ENCODE data around the gene AFM.

AFM gene

GRCh38 chr4:73470728-73471127, 10.8 kb upstream of the AFM start:
- Histone ChIP-seq H3K36me3 (ENCODE audit: insufficient read depth, low read length) (no peaks in the 10 kb centered on the region), H3K9me3 (ENCODE audit: insufficient read depth, low read depth, low read length) (no peaks in the 10 kb centered on the region; the same call in 1 of the 2 replicates), H2AFZ (ENCODE audit: low read length) (no peak overlapping the region), H3K27me3 (ENCODE audit: insufficient read depth, low read length, poor library complexity, severe bottlenecking) (no peaks in the 10 kb centered on the region), H3K79me2 (ENCODE audit: insufficient read depth, low read length) (no peaks in the 10 kb centered on the region), H3K4me1 (ENCODE audit: insufficient read depth, low read length, poor library complexity, severe bottlenecking) (no peaks in the 10 kb centered on the region), H4K20me1 (ENCODE audit: insufficient read depth, low read length, poor library complexity, severe bottlenecking) (no peaks in the 10 kb centered on the region), H3K9ac (ENCODE audit: low read depth, low read length, poor library complexity, severe bottlenecking) (no peak overlapping the region), H3K4me2 (ENCODE audit: low read depth, low read length, poor library complexity, severe bottlenecking) (no peak overlapping the region), H3F3A (ENCODE audit: low read depth) (no peaks in the 10 kb centered on the region), H3K9me2 (replicated peaks; ENCODE audit: low read depth, low read length) (no peaks in the 10 kb centered on the region), H3K4me3 (ENCODE audit: low read length, poor library complexity, severe bottlenecking) (no peak overlapping the region)
- no peak for TF ChIP-seq EZH2phosphoT487 (IDR thresholded peaks at IDR 0.05; ENCODE audit: borderline replicate concordance)
- no peak for TF ChIP-seq CTCF (conservative IDR thresholded peaks at IDR 0.05; ENCODE audit: low read length)

DNA sequence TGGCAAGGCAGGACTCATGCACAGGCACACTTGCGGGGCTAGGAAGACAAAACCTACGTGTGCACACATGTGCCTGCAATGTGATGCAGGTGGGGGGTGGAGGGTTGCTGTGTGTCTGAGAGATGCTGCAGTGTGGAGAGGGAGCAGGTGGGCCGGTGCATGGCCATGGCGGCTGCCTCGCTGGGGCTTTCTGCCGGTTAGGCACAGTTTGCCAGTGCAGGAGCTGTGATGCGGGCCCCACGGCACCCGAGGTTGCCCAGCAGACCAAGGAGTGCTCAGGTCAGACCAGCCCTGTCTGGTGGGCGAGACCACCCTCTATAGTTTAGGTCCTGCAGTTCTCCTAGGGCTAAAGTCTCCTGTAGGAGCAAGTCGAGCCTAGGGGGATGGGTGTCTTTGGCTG, 4.4 kb upstream of the AFM start:
- Histone ChIP-seq H3K79me2 (ENCODE audit: insufficient read depth, low read length) (no peaks in the 10 kb centered on the region), H3F3A (ENCODE audit: low read depth) (no peaks in the 10 kb centered on the region), H3K27me3 (ENCODE audit: insufficient read depth, low read length, poor library complexity, severe bottlenecking) (no peaks in the 10 kb centered on the region), H3K4me3 (ENCODE audit: low read length, poor library complexity, severe bottlenecking) (no peak overlapping the region), H2AFZ (ENCODE audit: low read length) (no peak overlapping the region), H3K9me3 (ENCODE audit: insufficient read depth, low read depth, low read length) (no peaks in the 10 kb centered on the region; the same call in 1 of the 2 replicates), H3K4me2 (ENCODE audit: low read depth, low read length, poor library complexity, severe bottlenecking) (no peak overlapping the region), H3K36me3 (ENCODE audit: insufficient read depth, low read length) (no peaks in the 10 kb centered on the region), H3K9ac (ENCODE audit: low read depth, low read length, poor library complexity, severe bottlenecking) (no peak overlapping the region), H3K9me2 (replicated peaks; ENCODE audit: low read depth, low read length) (no peaks in the 10 kb centered on the region), H3K4me1 (ENCODE audit: insufficient read depth, low read length, poor library complexity, severe bottlenecking) (no peaks in the 10 kb centered on the region), H4K20me1 (ENCODE audit: insufficient read depth, low read length, poor library complexity, severe bottlenecking) (no peaks in the 10 kb centered on the region)
- TF ChIP-seq EZH2phosphoT487 (IDR thresholded peaks at IDR 0.05; ENCODE audit: borderline replicate concordance) (no peak), CTCF (conservative IDR thresholded peaks at IDR 0.05; ENCODE audit: low read length) (no peak)

DNA sequence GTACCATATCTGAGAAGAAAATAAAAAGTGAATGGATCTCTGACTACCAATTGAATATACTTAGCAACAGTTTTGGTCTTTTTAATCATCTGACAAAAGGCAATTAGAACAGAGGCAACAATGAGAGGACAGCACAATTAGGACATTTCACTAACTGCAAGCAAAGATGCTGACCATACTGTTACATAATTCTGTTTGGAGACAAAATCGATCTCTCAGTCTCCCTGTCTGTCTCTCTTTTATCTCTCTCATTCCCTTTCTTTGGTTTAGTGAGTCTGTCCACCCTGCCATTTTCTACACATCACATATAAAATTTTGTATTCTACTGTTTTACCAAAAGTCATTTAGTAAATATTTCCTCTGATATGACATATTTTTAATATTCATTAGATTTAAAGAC, 2.2 kb upstream of the AFM start:
- H3K4me2 ChIP-seq (ENCODE audit: low read depth, low read length, poor library complexity, severe bottlenecking), result no peak overlapping the region
- no peaks in the 10 kb centered on the region for H4K20me1 ChIP-seq (ENCODE audit: insufficient read depth, low read length, poor library complexity, severe bottlenecking)
- no peaks in the 10 kb centered on the region for H3K27me3 ChIP-seq (ENCODE audit: insufficient read depth, low read length, poor library complexity, severe bottlenecking)
- H3K9me3 ChIP-seq (ENCODE audit: insufficient read depth, low read depth, low read length), result no peaks in the 10 kb centered on the region; the same call in 1 of the 2 replicates
- H3K4me1 ChIP-seq (ENCODE audit: insufficient read depth, low read length, poor library complexity, severe bottlenecking), result peaks cover 2% of the 10 kb centered on the region
- no peak overlapping the region for H3K4me3 ChIP-seq (ENCODE audit: low read length, poor library complexity, severe bottlenecking)
- H3K9me2 ChIP-seq (replicated peaks; ENCODE audit: low read depth, low read length), result no peaks in the 10 kb centered on the region
- H3F3A ChIP-seq (ENCODE audit: low read depth), result no peaks in the 10 kb centered on the region
- no peak overlapping the region for H2AFZ ChIP-seq (ENCODE audit: low read length)
- H3K79me2 ChIP-seq (ENCODE audit: insufficient read depth, low read length), result no peaks in the 10 kb centered on the region
- no peak for TF ChIP-seq CTCF (conservative IDR thresholded peaks at IDR 0.05; ENCODE audit: low read length)
- no peak for TF ChIP-seq EZH2phosphoT487 (IDR thresholded peaks at IDR 0.05; ENCODE audit: borderline replicate concordance)
- no peaks in the 10 kb centered on the region for H3K36me3 ChIP-seq (ENCODE audit: insufficient read depth, low read length)
- no peak overlapping the region for H3K9ac ChIP-seq (ENCODE audit: low read depth, low read length, poor library complexity, severe bottlenecking)

Measured in Loucy (cell line).